SK-N-SH treated with all-trans-retinoic acid at 6 μM for 48 hours (cell line): ENCODE measurements around the gene SAG.
"Not testable (repeated sequence)": the region's sequence is repeated elsewhere in the genome, so short reads cannot be mapped to it uniquely, and the experiment has no call there.

Source experiments
- ATAC-seq: fragments of 200-7000 bp; cut with Tn5 transposase; 3 replicates; pipeline ENCODE4 v1.9.1; 2020; ENCODE audit warnings: mild to moderate bottlenecking, moderate library complexity
- ARNTL ChIP-seq: fragments of 450-650 bp; formaldehyde crosslinking; IDR thresholded peaks from 2 replicates; pipeline ENCODE4 v1.5.0; 2020; ENCODE audit warnings: low read depth, mild to moderate bottlenecking, moderate library complexity, borderline replicate concordance
- BACH2 ChIP-seq: fragments of 250-450 bp; sonication (Bioruptor Pico); IDR thresholded peaks from 2 replicates; pipeline ENCODE4 v1.9.0; 2021; ENCODE audit warnings: mild to moderate bottlenecking, borderline replicate concordance
- CREB5 ChIP-seq: fragments of 250-450 bp; sonication (Bioruptor Pico); IDR thresholded peaks from 2 replicates; pipeline ENCODE4 v1.5.1; 2020; ENCODE audit warnings: low read depth, mild to moderate bottlenecking, moderate library complexity
- CSDC2 ChIP-seq: fragments of 250-450 bp; sonication (Bioruptor Pico); IDR thresholded peaks from 2 replicates; pipeline ENCODE4 v1.5.0; 2020; ENCODE audit warnings: mild to moderate bottlenecking, moderate library complexity
- CSRNP3 ChIP-seq: fragments of 250-450 bp; sonication (Bioruptor Pico); IDR thresholded peaks from 2 replicates; pipeline ENCODE4 v1.5.1; 2021; ENCODE audit warnings: mild to moderate bottlenecking, moderate library complexity
- ESRRG ChIP-seq: fragments of 250-450 bp; sonication (Bioruptor Pico); IDR thresholded peaks from 2 replicates; pipeline ENCODE4 v1.6.1; 2021; ENCODE audit warnings: mild to moderate bottlenecking
- GLIS3 ChIP-seq: fragments of 250-450 bp; sonication (Bioruptor Pico); IDR thresholded peaks from 2 replicates; pipeline ENCODE4 v1.5.0; 2020; ENCODE audit warnings: mild to moderate bottlenecking, moderate library complexity
- ISL1 ChIP-seq: fragments of 250-450 bp; sonication (Bioruptor Pico); IDR thresholded peaks from 2 replicates; pipeline ENCODE4 v2.1.2; 2022; ENCODE audit warnings: mild to moderate bottlenecking, moderate library complexity
- OSR1 ChIP-seq: fragments of 250-450 bp; sonication (Bioruptor Pico); IDR thresholded peaks from 2 replicates; pipeline ENCODE4 v1.8.0; 2022; ENCODE audit warnings: moderate library complexity, mild to moderate bottlenecking, inconsistent platforms
- PATZ1 ChIP-seq: fragments of 250-450 bp; sonication (Bioruptor Pico); IDR thresholded peaks from 2 replicates; pipeline ENCODE4 v1.8.0; 2020; ENCODE audit warnings: mild to moderate bottlenecking, moderate library complexity, borderline replicate concordance
- POU6F1 ChIP-seq: fragments of 250-450 bp; sonication (Bioruptor Pico); IDR thresholded peaks from 2 replicates; pipeline ENCODE4 v1.8.0; 2021; ENCODE audit warnings: low read depth, mild to moderate bottlenecking, moderate library complexity, borderline replicate concordance
- PPARA ChIP-seq: fragments of 250-450 bp; sonication (Bioruptor Pico); IDR thresholded peaks from 2 replicates; pipeline ENCODE4 v1.5.0; 2020; ENCODE audit warnings: mild to moderate bottlenecking, borderline replicate concordance
- RARB ChIP-seq: fragments of 250-450 bp; sonication (Bioruptor Pico); IDR thresholded peaks from 2 replicates; pipeline ENCODE4 v1.8.0; 2021; ENCODE audit warnings: mild to moderate bottlenecking, moderate library complexity
- SNAI2 ChIP-seq: fragments of 250-450 bp; sonication (Bioruptor Pico); IDR thresholded peaks from 2 replicates; pipeline ENCODE4 v1.5.0; 2020; ENCODE audit warnings: mild to moderate bottlenecking, moderate library complexity
- TCF4 ChIP-seq: fragments of 250-450 bp; sonication (Bioruptor Pico); IDR thresholded peaks from 2 replicates; pipeline ENCODE4 v1.8.0; 2021; ENCODE audit warnings: mild to moderate bottlenecking, moderate library complexity, borderline replicate concordance
- TOX ChIP-seq: fragments of 250-450 bp; sonication (Bioruptor Pico); IDR thresholded peaks from 2 replicates; pipeline ENCODE4 v1.8.0; 2021; ENCODE audit warnings: mild to moderate bottlenecking, moderate library complexity, borderline replicate concordance
- TSHZ2 ChIP-seq: fragments of 250-450 bp; sonication (Bioruptor Pico); IDR thresholded peaks from 2 replicates; pipeline ENCODE4 v1.5.0; 2020; ENCODE audit warnings: mild to moderate bottlenecking, moderate library complexity
- ZC3H10 ChIP-seq: fragments of 250-450 bp; sonication (Bioruptor Pico); IDR thresholded peaks from 2 replicates; pipeline ENCODE4 v1.5.1; 2021; ENCODE audit warnings: mild to moderate bottlenecking, moderate library complexity
- ZFP3 ChIP-seq: fragments of 250-450 bp; sonication (Bioruptor Pico); IDR thresholded peaks from 2 replicates; pipeline ENCODE4 v1.5.0; 2020; ENCODE audit warnings: mild to moderate bottlenecking, moderate library complexity
- ZFP30 ChIP-seq: fragments of 450-650 bp; formaldehyde crosslinking; IDR thresholded peaks from 2 replicates; pipeline ENCODE4 v1.5.0; 2022; ENCODE audit warnings: mild to moderate bottlenecking, moderate library complexity
- ZNF565 ChIP-seq: fragments of 450-650 bp; formaldehyde crosslinking; conservative IDR thresholded peaks from 2 replicates; pipeline ENCODE4 v1.5.0; 2020; ENCODE audit warnings: low read depth, mild to moderate bottlenecking, moderate library complexity
- ZNF8 ChIP-seq: fragments of 450-650 bp; formaldehyde crosslinking; IDR thresholded peaks from 2 replicates; pipeline ENCODE4 v1.5.0; 2020; ENCODE audit warnings: mild to moderate bottlenecking, moderate library complexity

SAG gene

GRCh38 chr2:233332125-233332524 is 24.5 kb downstream of the SAG start:
- ATAC-seq, result no peak; the same call in 2 of the 3 replicates
- no peak for TF ChIP-seq CSDC2
- no peak for TF ChIP-seq ISL1 (CRISPR knock-in tag)
- TF ChIP-seq PATZ1, result no peak
- no peak for TF ChIP-seq CSRNP3 (CRISPR knock-in tag)
- TF ChIP-seq PPARA (CRISPR knock-in tag), result no peak
- TF ChIP-seq TOX (CRISPR knock-in tag), result no peak
- no peak for TF ChIP-seq ZNF8 (CRISPR knock-in tag)
- TF ChIP-seq CREB5 (CRISPR knock-in tag), result no peak
- TF ChIP-seq RARB (CRISPR knock-in tag), result no peak
- TF ChIP-seq SNAI2, result no peak

- ATAC-seq, result no peak
These were observed 27.3 kb downstream of the SAG start for GRCh38 chr2:233334915-233335314.

GRCh38 chr2:233336091-233336490 is 28.5 kb downstream of the SAG start:
- ATAC-seq, result not testable (repeated sequence)

More at GRCh38 chr2:233334915-233335314, 27.3 kb downstream of the SAG start:
- no peak for TF ChIP-seq ZC3H10 (CRISPR knock-in tag)
- TF ChIP-seq CSDC2, result no peak
- no peak for TF ChIP-seq BACH2
- TF ChIP-seq ZFP3, result no peak
- TF ChIP-seq PPARA (CRISPR knock-in tag), result no peak
- TF ChIP-seq SNAI2, result no peak
- no peak for TF ChIP-seq TOX (CRISPR knock-in tag)

- no peak for TF ChIP-seq CSRNP3 (CRISPR knock-in tag)
- TF ChIP-seq ZFP3, result no peak
- no peak for TF ChIP-seq ARNTL (CRISPR knock-in tag)
- no peak for TF ChIP-seq TSHZ2 (CRISPR knock-in tag)
- no peak for TF ChIP-seq SNAI2
- no peak for TF ChIP-seq TCF4 (CRISPR knock-in tag)
- no peak for TF ChIP-seq ZFP30
- no peak for TF ChIP-seq OSR1 (CRISPR knock-in tag)
- no peak for TF ChIP-seq PPARA (CRISPR knock-in tag)
- no peak for TF ChIP-seq ZNF565 (CRISPR knock-in tag)
- no peak for TF ChIP-seq ZNF8 (CRISPR knock-in tag)
- TF ChIP-seq RARB (CRISPR knock-in tag), result no peak
- TF ChIP-seq GLIS3 (CRISPR knock-in tag), result no peak
- no peak for TF ChIP-seq ESRRG (CRISPR knock-in tag)
- TF ChIP-seq ZC3H10 (CRISPR knock-in tag), result no peak
- no peak for TF ChIP-seq CSDC2
- no peak for TF ChIP-seq TOX (CRISPR knock-in tag)
- TF ChIP-seq POU6F1, result no peak
- TF ChIP-seq, all 23 proteins: peak for 0
These were observed 28.9 kb downstream of the SAG start for GRCh38 chr2:233336541-233336940.

More at GRCh38 chr2:233336541-233336940, 28.9 kb downstream of the SAG start:
- no peak for ATAC-seq
